Fibroblast of skin of left quadriceps (primary cell): ENCODE data around the gene NDUFAF5.
A peak's percentile ranks its signal among the peaks of the same experiment; 100 is the strongest.

Experiments
- DNase-seq, 2 experiments: peaks; one replicate each; pipeline ENCODE4 v3.0.0-alpha.2; 2013; ENCODE audit warnings: low read depth in 2 of 2

Gene NDUFAF5

GRCh38 chr20:13777171-13777601 lies 7.6 kb upstream of the NDUFAF5 start:
- no peak for DNase-seq

- DNase-seq: no peak
Observed at GRCh38 chr20:13778827-13779226, 6.0 kb upstream of the NDUFAF5 start.

GRCh38 chr20:13783528-13783927 lies 1.3 kb upstream of the NDUFAF5 start:
- no peak for DNase-seq

GRCh38 chr20:13784271-13784892 lies 446 bp upstream of the NDUFAF5 start:
- no peak for DNase-seq

- DNase-seq: no peak
Observed at GRCh38 chr20:13786143-13786828, 1.5 kb downstream of the NDUFAF5 start.

GRCh38 chr20:13788167-13788834 lies 3.5 kb downstream of the NDUFAF5 start:
- DNase-seq: peak in 1 of 2 experiments; percentile 27

- no peak for DNase-seq
Observed at GRCh38 chr20:13790708-13791107, 5.9 kb downstream of the NDUFAF5 start.

- DNase-seq: no peak
Observed at GRCh38 chr20:13791540-13792459, 7.0 kb downstream of the NDUFAF5 start.

GRCh38 chr20:13793001-13793400 lies 8.2 kb downstream of the NDUFAF5 start:
- no peak for DNase-seq

GRCh38 chr20:13794667-13795066 lies 9.8 kb downstream of the NDUFAF5 start:
- no peak for DNase-seq

GRCh38 chr20:13799040-13799439 lies 14.2 kb downstream of the NDUFAF5 start:
- no peak for DNase-seq

GRCh38 chr20:13799974-13800373 lies 15.1 kb downstream of the NDUFAF5 start:
- DNase-seq: no peak

GRCh38 chr20:13800728-13801134 lies 15.9 kb downstream of the NDUFAF5 start:
- DNase-seq: no peak

- DNase-seq: no peak
Observed at GRCh38 chr20:13809373-13809772, 24.5 kb downstream of the NDUFAF5 start.

GRCh38 chr20:13809855-13810254 lies 25.0 kb downstream of the NDUFAF5 start:
- no peak for DNase-seq

GRCh38 chr20:13810446-13810845 lies 25.6 kb downstream of the NDUFAF5 start:
- no peak for DNase-seq

- DNase-seq: no peak
Observed at GRCh38 chr20:13813910-13814309, 29.1 kb downstream of the NDUFAF5 start.

GRCh38 chr20:13814672-13815071 lies 29.8 kb downstream of the NDUFAF5 start:
- DNase-seq: no peak

GRCh38 chr20:13816757-13817156 lies 31.9 kb downstream of the NDUFAF5 start:
- DNase-seq: no peak

- no peak for DNase-seq
Observed at GRCh38 chr20:13817342-13817741, 32.5 kb downstream of the NDUFAF5 start.

GRCh38 chr20:13819885-13820645 lies 35.2 kb downstream of the NDUFAF5 start:
- peak in 1 of 2 experiments; percentile 29 for DNase-seq
